Superior temporal gyrus (tissue), 1 donor: ENCODE data around the gene KIF21A.

Experiments used
- DNase-seq: peaks from one replicate; pipeline ENCODE4 v3.0.0-alpha.2; 2016; ENCODE audit errors: extremely low spot score

The KIF21A gene

GRCh38 chr12:39386335-39386734 is 56.6 kb downstream of the KIF21A start:
- DNase-seq: no peak

- DNase-seq: no peak
These were observed 59.8 kb downstream of the KIF21A start for GRCh38 chr12:39383114-39383513.

GRCh38 chr12:39380090-39380489 is 62.8 kb downstream of the KIF21A start:
- no peak for DNase-seq

- no peak for DNase-seq
These were observed 64.6 kb downstream of the KIF21A start for GRCh38 chr12:39378341-39378740.

GRCh38 chr12:39375206-39375808 is 67.6 kb downstream of the KIF21A start:
- DNase-seq: no peak

- DNase-seq: no peak
These were observed 70.0 kb downstream of the KIF21A start for GRCh38 chr12:39372929-39373328.

GRCh38 chr12:39372204-39372925 is 70.6 kb downstream of the KIF21A start:
- no peak for DNase-seq

GRCh38 chr12:39369756-39370155 is 73.2 kb downstream of the KIF21A start:
- DNase-seq: no peak

- no peak for DNase-seq
These were observed 74.0 kb downstream of the KIF21A start for GRCh38 chr12:39368891-39369290.

GRCh38 chr12:39368096-39368495 is 74.8 kb downstream of the KIF21A start:
- no peak for DNase-seq

GRCh38 chr12:39367494-39367893 is 75.4 kb downstream of the KIF21A start:
- DNase-seq: no peak

GRCh38 chr12:39365364-39366001 is 77.4 kb downstream of the KIF21A start:
- DNase-seq: peak; percentile 72

- no peak for DNase-seq
These were observed 78.7 kb downstream of the KIF21A start for GRCh38 chr12:39364196-39364595.

GRCh38 chr12:39359645-39360044 is 83.3 kb downstream of the KIF21A start:
- no peak for DNase-seq

- DNase-seq: no peak
These were observed 85.9 kb downstream of the KIF21A start for GRCh38 chr12:39357041-39357440.

GRCh38 chr12:39355841-39356240 is 87.1 kb downstream of the KIF21A start:
- DNase-seq: no peak

- no peak for DNase-seq
These were observed 88.0 kb downstream of the KIF21A start for GRCh38 chr12:39354955-39355354.

- DNase-seq: no peak
These were observed 90.4 kb downstream of the KIF21A start for GRCh38 chr12:39352471-39353017.

- DNase-seq: no peak
These were observed 91.8 kb downstream of the KIF21A start for GRCh38 chr12:39351153-39351552.

GRCh38 chr12:39348941-39349626 is 93.8 kb downstream of the KIF21A start:
- DNase-seq: no peak

GRCh38 chr12:39348523-39348922 is 94.4 kb downstream of the KIF21A start:
- no peak for DNase-seq

- DNase-seq: no peak
These were observed 98.0 kb downstream of the KIF21A start for GRCh38 chr12:39344926-39345325.
